IMR-90 (cell line): ENCODE data around the gene REPS2. TPM values are rescaled to one million over a fixed set of nuclear protein-coding genes. Genes with fewer than 3 reads are reported as not detected.

Source experiments
- ATAC-seq: fragments of 200-7000 bp; cut with Tn5 transposase; 2 replicates; pipeline ENCODE4 v1.9.1; 2020; ENCODE audit warnings: low read depth, mild to moderate bottlenecking, moderate library complexity
- BruUV-seq: library from RNA; stranded (reverse); fragments of 400-500 nt; replicated peaks from 2 replicates; lab custom pipeline; 2021; lab: Mats Ljungman, UMichigan
- CTCF ChIA-PET: fragments of 300-600 bp; formaldehyde crosslinking; extraction: SDS; loops from one replicate; lab custom pipeline; 2021; ENCODE audit warnings: antibody characterized with exemption; lab: Yijun Ruan, JAX
- POLR2A ChIA-PET: fragments of 300-600 bp; sonication (Branson Sonifier 250); formaldehyde crosslinking; loops from one replicate; lab custom pipeline; 2022; ENCODE audit warnings: antibody characterized with exemption; ENCODE audit not compliant: unreplicated experiment; lab: Charles Lee
- DNase-seq: peaks from one replicate; pipeline ENCODE4 v3.0.0; 2013
- H2AFZ ChIP-seq: replicated peaks from 2 replicates; pipeline ENCODE3; 2013; ENCODE audit warnings: low read length, mild to moderate bottlenecking; ENCODE audit not compliant: poor library complexity
- H2AK5ac ChIP-seq: 2 replicates; pipeline ENCODE4 v1.6.1; 2013; ENCODE audit warnings: low read depth, low read length, inconsistent platforms
- H2AK9ac ChIP-seq: replicated peaks from 2 replicates; pipeline ENCODE3; 2013; ENCODE audit warnings: mild to moderate bottlenecking, low read depth, low read length, moderate library complexity; ENCODE audit not compliant: poor library complexity
- H2BK120ac ChIP-seq: 2 replicates; pipeline ENCODE4 v1.6.1; 2013; ENCODE audit warnings: low read depth, low read length, inconsistent platforms
- H2BK15ac ChIP-seq: 3 replicates; pipeline ENCODE4 v1.6.1; 2013; ENCODE audit warnings: low read depth, low read length, inconsistent platforms
- H2BK20ac ChIP-seq: 2 replicates; pipeline ENCODE4 v1.6.1; 2013; ENCODE audit warnings: low read depth, mild to moderate bottlenecking, inconsistent platforms, low read length, moderate library complexity
- H2BK5ac ChIP-seq: 2 replicates; pipeline ENCODE4 v1.6.1; 2013; ENCODE audit warnings: mild to moderate bottlenecking, low read depth, low read length, inconsistent platforms; ENCODE audit not compliant: poor library complexity, severe bottlenecking
- H3K14ac ChIP-seq: replicated peaks from 2 replicates; pipeline ENCODE4 v1.6.1; 2013; ENCODE audit warnings: low read depth, low read length, inconsistent platforms
- H3K18ac ChIP-seq: 2 replicates; pipeline ENCODE4 v1.6.1; 2013; ENCODE audit warnings: low read depth, low read length, control low read depth
- H3K23ac ChIP-seq: 2 replicates; pipeline ENCODE4 v1.6.1; 2013; ENCODE audit warnings: low read depth, low read length, inconsistent platforms
- H3K27ac ChIP-seq: 2 replicates; pipeline ENCODE4 v1.5.1; 2013; ENCODE audit warnings: mild to moderate bottlenecking, control low read depth, low read length; ENCODE audit not compliant: insufficient read depth
- H3K27me3 ChIP-seq: 2 replicates; pipeline ENCODE4 v1.6.1; 2013; ENCODE audit warnings: low read length; ENCODE audit not compliant: control insufficient read depth, insufficient read depth
- H3K36me3 ChIP-seq: 2 replicates; pipeline ENCODE4 v1.6.1; 2013; ENCODE audit warnings: low read length, mixed read lengths; ENCODE audit not compliant: control insufficient read depth, insufficient read depth
- H3K4ac ChIP-seq: 2 replicates; pipeline ENCODE4 v1.6.1; 2013; ENCODE audit warnings: low read depth, low read length, inconsistent platforms
- H3K4me1 ChIP-seq: 2 replicates; pipeline ENCODE4 v1.6.1; 2013; ENCODE audit warnings: low read length, mixed read lengths; ENCODE audit not compliant: control insufficient read depth, insufficient read depth
- H3K4me2 ChIP-seq: 2 replicates; pipeline ENCODE4 v1.6.1; 2013; ENCODE audit warnings: low read depth, mild to moderate bottlenecking, control low read depth, low read length, moderate library complexity
- H3K4me3 ChIP-seq: 2 replicates; pipeline ENCODE4 v1.5.1; 2013; ENCODE audit warnings: low read depth, mild to moderate bottlenecking, control low read depth, low read length, moderate library complexity; ENCODE audit not compliant: insufficient read depth
- H3K56ac ChIP-seq: 2 replicates; pipeline ENCODE4 v1.6.1; 2013; ENCODE audit warnings: low read length, inconsistent platforms; ENCODE audit not compliant: insufficient read depth; ENCODE audit errors: extremely low read depth
- H3K79me1 ChIP-seq, 2 experiments: 2 replicates each; pipeline ENCODE4 v1.6.1; 2013; ENCODE audit warnings: low read length in 2 of 2, inconsistent platforms in 1 of 2, low read depth in 1 of 2
- H3K9ac ChIP-seq: 2 replicates; pipeline ENCODE4 v1.6.1; 2013; ENCODE audit warnings: low read depth, low read length, control low read depth
- H3K9me1 ChIP-seq: 2 replicates; pipeline ENCODE4 v1.6.1; 2013; ENCODE audit warnings: low read length, inconsistent platforms; ENCODE audit not compliant: insufficient read depth
- H3K9me3 ChIP-seq: 2 replicates; pipeline ENCODE4 v1.6.1; 2013; ENCODE audit warnings: low read length; ENCODE audit not compliant: control insufficient read depth, insufficient read depth
- H4K20me1 ChIP-seq: 2 replicates; pipeline ENCODE4 v1.6.1; 2013; ENCODE audit warnings: low read length, inconsistent platforms; ENCODE audit not compliant: insufficient read depth
- H4K5ac ChIP-seq: 2 replicates; pipeline ENCODE4 v1.6.1; 2013; ENCODE audit warnings: mild to moderate bottlenecking, low read depth, low read length, control low read depth
- H4K8ac ChIP-seq, 2 experiments: 2 replicates each; pipeline ENCODE4 v1.6.1; 2013; ENCODE audit warnings: low read depth in 2 of 2, low read length in 2 of 2, control low read depth in 1 of 2, inconsistent platforms in 1 of 2
- H4K91ac ChIP-seq: 2 replicates; pipeline ENCODE4 v1.6.1; 2013; ENCODE audit warnings: low read depth, low read length, inconsistent platforms; ENCODE audit not compliant: insufficient read depth
- BHLHE40 ChIP-seq: fragments of 150-350 bp; IDR thresholded peaks from 2 replicates; pipeline ENCODE4 v1.6.1; 2016; ENCODE audit warnings: mild to moderate bottlenecking, low read depth, low read length
- CEBPB ChIP-seq: IDR thresholded peaks from 2 replicates; pipeline ENCODE4 v1.6.1; 2012; ENCODE audit warnings: low read depth, low read length, improper control_type of control experiment
- CHD1 ChIP-seq: IDR thresholded peaks from 2 replicates; pipeline ENCODE4 v1.6.1; 2012; ENCODE audit warnings: low read depth, low read length, improper control_type of control experiment
- ELK1 ChIP-seq: fragments of 150-350 bp; IDR thresholded peaks from 2 replicates; pipeline ENCODE4 v1.6.1; 2016; ENCODE audit warnings: low read depth, mild to moderate bottlenecking, low read length, moderate library complexity, borderline replicate concordance
- FOS ChIP-seq: fragments of 150-350 bp; IDR thresholded peaks from 2 replicates; pipeline ENCODE4 v1.6.1; 2016; ENCODE audit warnings: low read depth, low read length
- MAFK ChIP-seq: IDR thresholded peaks from 2 replicates; pipeline ENCODE4 v1.6.1; 2012; ENCODE audit warnings: low read depth, low read length, improper control_type of control experiment
- MAZ ChIP-seq: IDR thresholded peaks from 2 replicates; pipeline ENCODE4 v1.6.1; 2012; ENCODE audit warnings: low read depth, mild to moderate bottlenecking, low read length, improper control_type of control experiment, moderate library complexity, borderline replicate concordance
- MXI1 ChIP-seq: IDR thresholded peaks from 2 replicates; pipeline ENCODE4 v1.6.1; 2012; ENCODE audit warnings: low read depth, mild to moderate bottlenecking, low read length, moderate library complexity, borderline replicate concordance
- NFE2L2 ChIP-seq: fragments of 150-350 bp; IDR thresholded peaks from 2 replicates; pipeline ENCODE4 v1.6.1; 2016; ENCODE audit warnings: low read depth, mild to moderate bottlenecking, low read length
- POLR2A ChIP-seq: IDR thresholded peaks from 2 replicates; pipeline ENCODE4 v1.6.1; 2012; ENCODE audit warnings: mild to moderate bottlenecking, low read depth, low read length
- RAD21 ChIP-seq: IDR thresholded peaks from 2 replicates; pipeline ENCODE4 v1.6.1; 2012; ENCODE audit warnings: low read length, improper control_type of control experiment
- RCOR1 ChIP-seq: IDR thresholded peaks from 2 replicates; pipeline ENCODE4 v1.6.1; 2012; ENCODE audit warnings: mild to moderate bottlenecking, low read length, improper control_type of control experiment; ENCODE audit not compliant: insufficient replicate concordance
- RFX5 ChIP-seq: IDR thresholded peaks from 2 replicates; pipeline ENCODE4 v1.8.0; 2012; ENCODE audit warnings: low read depth, mild to moderate bottlenecking, low read length, moderate library complexity
- SMC3 ChIP-seq: fragments of 150-350 bp; IDR thresholded peaks from 2 replicates; pipeline ENCODE4 v1.6.1; 2016; ENCODE audit warnings: low read depth, mild to moderate bottlenecking, antibody characterized with exemption, low read length, moderate library complexity
- WGBS, 2 experiments: methylation state at CpG; one replicate each; pipeline versions ENCODE4 v1.1.5 to v1.1.7; 2013; ENCODE audit warnings: missing lambda C conversion rate in 2 of 2; ENCODE audit not compliant: insufficient read length in 1 of 2; ENCODE audit errors: extremely low coverage in 2 of 2; 5-methylcytosine and 5-hydroxymethylcytosine counted together
- dilution Hi-C: fragments of 300-500 bp; cut with HindIII; formaldehyde crosslinking; loops from one replicate; pipeline ENCODE4 v1.14.3; 2018; ENCODE audit warnings: low sequenced_read_pairs; ENCODE audit not compliant: unreplicated experiment
- in situ Hi-C: fragments of 300-500 bp; cut with MboI; formaldehyde crosslinking; loops from 3 replicates; pipeline ENCODE4 v1.14.3; 2019; ENCODE audit warnings: low sequenced_read_pairs, inconsistent platforms, mixed read lengths
- intact Hi-C: fragments of 100-400 bp; cut with micrococcal nuclease; formaldehyde crosslinking; loops from 2 replicates; pipeline ENCODE4 v1.10.0; 2022
- polyA plus RNA-seq, 3 experiments: library from polyadenylated mRNA; depleted of rRNA; stranded (reverse); fragments of >200 nt; gene quantifications; 2 replicates each; pipeline ENCODE4 v1.2.3, GENCODE V29; 2012; ENCODE audit warnings: low replicate concordance in 1 of 3
- total RNA-seq: library from RNA; depleted of rRNA; stranded (reverse); fragments of >200 nt; gene quantifications from 2 replicates; pipeline ENCODE4 v1.2.3, GENCODE V29; 2012
- TF ChIP-seq, protein P1 (sequence below): fragments of 150-350 bp; IDR thresholded peaks from 2 replicates; pipeline ENCODE4 v1.6.1; 2017; ENCODE audit warnings: mild to moderate bottlenecking, antibody characterized with exemption, low read length, low read depth

The REPS2 gene
- total and polyA plus RNA-seq, 2 of the 4 experiments (the other 2 are of a cell fraction), result 0.02 to 0.18 TPM

- Histone ChIP-seq H2AK5ac (no peak overlapping the region), H3K23ac (no peak overlapping the region), H3K14ac (no peak overlapping the region), H3K27ac (no peak overlapping the region), H2BK5ac (no peak overlapping the region), H4K91ac (no peak overlapping the region), H2AK9ac (no peak overlapping the region), H3K4me1 (no peaks in the 10 kb centered on the region), H2BK15ac (no peak overlapping the region), H3K27me3 (peaks cover 11% of the 10 kb centered on the region; the same call in 1 of the 2 replicates), H2AFZ (no peak overlapping the region), H3K9ac (no peak overlapping the region), H3K4me2 (no peak overlapping the region), H3K4ac (no peak overlapping the region), H3K36me3 (no peaks in the 10 kb centered on the region), H4K5ac (no peak overlapping the region), H3K79me1 (no peaks in the 10 kb centered on the region), H3K9me1 (no peaks in the 10 kb centered on the region), H4K8ac (no peak overlapping the region), H4K20me1 (no peaks in the 10 kb centered on the region), H3K9me3 (no peaks in the 10 kb centered on the region), H3K18ac (no peak overlapping the region), H3K4me3 (no peak overlapping the region), H3K56ac (no peak overlapping the region), H2BK120ac (no peak overlapping the region), H2BK20ac (no peak overlapping the region)
- DNase-seq (no peak), ATAC-seq (no peak)
- TF ChIP-seq ELK1 (no peak), MXI1 (no peak), CHD1 (no peak), FOS (no peak), NFE2L2 (no peak), CEBPB (no peak), RFX5 (no peak), SMC3 (no peak), RAD21 (no peak), POLR2A (no peak), MAFK (no peak), RCOR1 (no peak), MAZ (no peak), BHLHE40 (no peak)
- TF ChIP-seq, protein P1, sequence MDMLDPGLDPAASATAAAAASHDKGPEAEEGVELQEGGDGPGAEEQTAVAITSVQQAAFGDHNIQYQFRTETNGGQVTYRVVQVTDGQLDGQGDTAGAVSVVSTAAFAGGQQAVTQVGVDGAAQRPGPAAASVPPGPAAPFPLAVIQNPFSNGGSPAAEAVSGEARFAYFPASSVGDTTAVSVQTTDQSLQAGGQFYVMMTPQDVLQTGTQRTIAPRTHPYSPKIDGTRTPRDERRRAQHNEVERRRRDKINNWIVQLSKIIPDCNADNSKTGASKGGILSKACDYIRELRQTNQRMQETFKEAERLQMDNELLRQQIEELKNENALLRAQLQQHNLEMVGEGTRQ, result no peak
- WGBS, 2 experiments, result no CpG with 5 or more reads among the region's 4 CpGs
- ChIA-PET POLR2A (no interaction called here), CTCF (interaction anchor here (0.7 kb wide), 1 partner anchor 339 kb away, joined by 3 read pairs; no protein-coding TSS in a partner anchor)
- dilution Hi-C loops (no loop called here), in situ Hi-C loops (no loop called here), intact Hi-C loops (no loop called here)
- no TSS peak for BruUV-seq
Measured at GRCh38 chrX:17104433-17104832, 158.0 kb downstream of the REPS2 start.
